ENCODE data around the gene TKTL1.

DNA sequence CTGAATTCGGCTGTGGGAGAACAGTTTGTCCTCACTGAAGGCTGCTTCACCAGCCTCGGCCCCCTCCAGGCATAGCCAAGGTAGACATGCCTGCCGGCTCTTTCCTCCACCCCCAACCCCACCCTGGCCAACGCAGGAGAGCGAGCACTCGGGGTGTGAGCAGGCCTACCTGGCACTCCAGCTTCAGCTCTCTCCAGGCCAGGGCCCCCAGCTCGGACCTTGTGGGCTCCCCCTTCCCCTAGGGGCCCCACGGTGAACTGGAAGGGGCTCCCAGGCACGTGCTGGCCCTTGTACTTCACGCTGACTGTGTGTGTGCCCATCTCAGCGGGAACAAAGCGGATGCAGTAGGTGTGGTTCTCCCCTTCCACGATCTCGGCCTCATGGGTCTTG lies 56.4 kb downstream of the TKTL1 start:
- TF ChIP-seq, protein P1, sequence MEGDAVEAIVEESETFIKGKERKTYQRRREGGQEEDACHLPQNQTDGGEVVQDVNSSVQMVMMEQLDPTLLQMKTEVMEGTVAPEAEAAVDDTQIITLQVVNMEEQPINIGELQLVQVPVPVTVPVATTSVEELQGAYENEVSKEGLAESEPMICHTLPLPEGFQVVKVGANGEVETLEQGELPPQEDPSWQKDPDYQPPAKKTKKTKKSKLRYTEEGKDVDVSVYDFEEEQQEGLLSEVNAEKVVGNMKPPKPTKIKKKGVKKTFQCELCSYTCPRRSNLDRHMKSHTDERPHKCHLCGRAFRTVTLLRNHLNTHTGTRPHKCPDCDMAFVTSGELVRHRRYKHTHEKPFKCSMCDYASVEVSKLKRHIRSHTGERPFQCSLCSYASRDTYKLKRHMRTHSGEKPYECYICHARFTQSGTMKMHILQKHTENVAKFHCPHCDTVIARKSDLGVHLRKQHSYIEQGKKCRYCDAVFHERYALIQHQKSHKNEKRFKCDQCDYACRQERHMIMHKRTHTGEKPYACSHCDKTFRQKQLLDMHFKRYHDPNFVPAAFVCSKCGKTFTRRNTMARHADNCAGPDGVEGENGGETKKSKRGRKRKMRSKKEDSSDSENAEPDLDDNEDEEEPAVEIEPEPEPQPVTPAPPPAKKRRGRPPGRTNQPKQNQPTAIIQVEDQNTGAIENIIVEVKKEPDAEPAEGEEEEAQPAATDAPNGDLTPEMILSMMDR (conservative IDR thresholded peaks at IDR 0.05 in 1 of 2, IDR thresholded peaks at IDR 0.05 in 1 of 2; ENCODE audit: low read depth in 1 of 2, low read length in 2 of 2) = no peak
- TF ChIP-seq EZH2 (IDR thresholded peaks at IDR 0.05; ENCODE audit: low read length, missing control alignments) = no peak

Data from fibroblast of lung (primary cell).